Mononuclear cell (primary cell): ENCODE results near the gene TIGD6. TPM values are rescaled to one million over a fixed set of nuclear protein-coding genes. Genes with fewer than 3 reads are reported as not detected.
"Not testable (repeated sequence)": the region's sequence is repeated elsewhere in the genome, so short reads cannot be mapped to it uniquely, and the experiment has no call there.

Source experiments
- H3K27me3 ChIP-seq: 2 replicates; pipeline ENCODE4 v1.6.0; 2011; ENCODE audit warnings: low read length, control low read depth; ENCODE audit not compliant: insufficient read depth
- H3K4me1 ChIP-seq: 2 replicates; pipeline ENCODE4 v1.5.1; 2011; ENCODE audit warnings: mild to moderate bottlenecking, low read length, control low read depth; ENCODE audit not compliant: insufficient read depth
- H3K4me3 ChIP-seq: 2 replicates; pipeline ENCODE4 v1.5.1; 2011; ENCODE audit warnings: mild to moderate bottlenecking, low read length, moderate library complexity
- H3K9me3 ChIP-seq: 2 replicates; pipeline ENCODE4 v1.5.1; 2011; ENCODE audit warnings: low read depth, mild to moderate bottlenecking, control low read depth, low read length
- total RNA-seq: library from RNA; depleted of rRNA; stranded (reverse); fragments of >200 nt; gene quantifications from one replicate; pipeline ENCODE4 v1.2.3, GENCODE V29; 2012

The TIGD6 gene
- total RNA-seq, 1 donor = 2.1 TPM

DNA sequence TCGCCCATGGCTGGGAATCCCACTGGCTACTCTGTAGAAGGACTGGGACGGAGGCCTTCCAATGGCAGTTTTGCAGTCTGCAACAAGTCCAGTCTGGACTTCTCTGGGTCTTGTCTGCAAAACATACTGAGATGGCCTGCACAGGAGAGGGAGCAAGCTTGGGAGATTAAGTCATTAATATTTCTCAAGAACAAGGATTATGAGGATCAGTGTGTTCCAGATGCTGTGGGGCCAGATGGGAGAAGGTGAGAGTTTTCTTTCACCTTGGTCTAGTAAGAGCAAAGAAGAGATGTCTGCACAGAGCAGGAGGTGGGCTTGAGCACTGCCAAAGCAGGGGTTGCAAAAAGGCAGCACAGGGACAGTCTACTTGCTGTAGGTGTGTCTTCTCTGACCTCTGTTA lies 55.8 kb downstream of the TIGD6 start, which contains the start of gene PDE6A:
Gene PDE6A, minus strand, starts transcription at position 128 of the 400 bp plus-strand sequence. Its CDS starts 120 bp downstream, at position 8.
- Histone ChIP-seq H3K4me3 (no peak within 1 kb of the TSS), H3K4me1 (peaks cover 17% of the 10 kb centered on the region), H3K9me3 (no peaks in the 10 kb centered on the region), H3K27me3 (no peaks in the 10 kb centered on the region)

DNA sequence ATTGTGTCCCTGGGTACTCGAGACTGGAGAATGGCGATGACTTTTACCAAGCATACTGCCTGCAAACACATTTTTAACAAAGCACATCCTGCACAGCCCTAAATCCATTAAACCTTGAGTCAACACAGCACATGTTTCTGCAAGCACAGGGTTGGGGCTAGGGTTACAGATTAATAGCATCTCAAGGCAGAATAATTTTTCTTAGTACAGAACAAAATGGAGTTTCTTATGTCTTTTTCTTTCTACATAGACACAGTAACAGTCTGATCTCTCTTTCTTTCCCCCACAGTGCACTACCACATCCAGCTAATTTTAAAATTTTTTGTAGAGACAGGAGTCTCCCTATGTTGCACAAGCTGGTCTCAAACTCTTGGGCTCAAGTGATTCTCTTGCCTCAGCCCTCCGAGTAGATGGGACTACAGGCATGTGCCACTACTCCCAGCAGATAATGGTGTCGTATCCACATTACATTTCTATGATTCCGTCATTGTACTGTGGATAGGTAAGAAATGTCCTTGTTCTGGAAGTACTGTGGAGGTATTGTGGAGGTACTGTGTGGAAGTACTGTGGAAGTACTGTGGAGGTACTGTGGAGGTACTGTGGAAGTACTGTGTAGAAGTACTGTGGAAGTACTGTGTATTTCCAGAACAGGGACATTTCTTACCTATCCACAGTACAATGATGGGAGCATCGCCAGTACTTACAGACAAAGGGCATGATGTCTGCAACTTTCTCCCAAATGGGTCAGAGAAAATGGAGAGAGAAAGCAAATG lies 57.1 kb downstream of the TIGD6 start:
- H3K4me1 ChIP-seq = peaks cover 30% of the 10 kb centered on the region
- not testable (repeated sequence) for H3K9me3 ChIP-seq, H3K27me3 ChIP-seq, H3K4me3 ChIP-seq

Other genes starting within 250 kb of the TIGD6 start
- gene PDE6A, start 55.9 kb downstream of the TIGD6 start, total RNA-seq = not detected
- gene SLC26A2, start 39.9 kb downstream of the TIGD6 start, total RNA-seq = 2.7 TPM
- 27.2 TPM for gene HMGXB3, start 85 bp upstream of the TIGD6 start, total RNA-seq
- gene CSF1R, start 85.9 kb upstream of the TIGD6 start, total RNA-seq = 5.2 TPM
- 0.94 TPM for gene PDGFRB, start 155.2 kb upstream of the TIGD6 start, total RNA-seq
- gene CDX1, start 166.1 kb upstream of the TIGD6 start, total RNA-seq = not detected
- gene SLC6A7, start 189.4 kb upstream of the TIGD6 start, total RNA-seq = 0.10 TPM